GM18499 (cell line): ENCODE measurements around the gene MED10.
"Not testable (repeated sequence)": the region's sequence is repeated elsewhere in the genome, so short reads cannot be mapped to it uniquely, and the experiment has no call there.

ENCODE experiments used
- ATAC-seq: cut with Tn5 transposase; IDR thresholded peaks from one replicate; pipeline ENCODE4 v1.9.1; 2021; ENCODE audit warnings: moderate number of reproducible peaks; ENCODE audit not compliant: insufficient read depth, unreplicated experiment

MED10 gene

GRCh38 chr5:6376974-6377520, 1.3 kb downstream of the MED10 start:
- ATAC-seq: no peak

DNA sequence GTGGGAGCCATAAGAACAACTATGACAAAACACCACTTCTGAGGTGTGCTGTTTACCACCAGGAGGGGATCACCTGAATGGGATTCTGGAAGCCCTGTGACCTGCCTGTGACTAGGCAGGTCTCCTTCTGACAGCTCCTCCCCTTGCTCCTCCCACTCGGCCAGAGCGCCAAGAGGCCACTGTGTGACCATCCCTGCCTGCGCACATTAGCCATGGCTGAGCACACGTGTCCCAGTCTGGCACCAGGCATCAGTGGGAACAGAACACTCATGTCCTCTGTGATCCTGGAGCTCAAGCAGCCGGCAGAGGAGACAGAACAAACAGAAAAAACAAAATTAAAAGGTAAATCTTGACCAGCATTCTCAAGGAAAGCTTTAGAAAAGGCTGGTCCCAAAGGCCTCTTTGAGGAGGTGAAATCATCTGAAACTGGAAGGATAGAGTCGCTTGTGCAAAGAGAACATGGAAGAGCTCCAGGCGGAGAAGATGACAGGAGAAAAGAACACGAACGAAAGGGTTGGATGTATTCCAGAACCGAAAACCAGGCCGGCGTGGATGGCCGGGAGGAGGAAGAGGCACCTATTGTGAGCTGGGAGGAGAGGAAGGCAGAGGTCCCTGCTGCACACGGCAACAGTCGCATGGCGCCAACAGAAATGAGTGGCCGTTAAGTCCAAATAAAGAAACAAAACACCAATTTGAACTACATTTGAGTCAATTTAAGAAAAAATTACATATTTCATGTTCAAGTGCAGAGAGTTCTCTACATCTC, 5.1 kb downstream of the MED10 start:
- no peak for ATAC-seq

GRCh38 chr5:6372251-6373080, 5.9 kb downstream of the MED10 start:
- ATAC-seq: no peak

- no peak for ATAC-seq
Observed at GRCh38 chr5:6371079-6371810, 7.1 kb downstream of the MED10 start.

GRCh38 chr5:6370580-6370979, 7.8 kb downstream of the MED10 start:
- no peak for ATAC-seq

DNA sequence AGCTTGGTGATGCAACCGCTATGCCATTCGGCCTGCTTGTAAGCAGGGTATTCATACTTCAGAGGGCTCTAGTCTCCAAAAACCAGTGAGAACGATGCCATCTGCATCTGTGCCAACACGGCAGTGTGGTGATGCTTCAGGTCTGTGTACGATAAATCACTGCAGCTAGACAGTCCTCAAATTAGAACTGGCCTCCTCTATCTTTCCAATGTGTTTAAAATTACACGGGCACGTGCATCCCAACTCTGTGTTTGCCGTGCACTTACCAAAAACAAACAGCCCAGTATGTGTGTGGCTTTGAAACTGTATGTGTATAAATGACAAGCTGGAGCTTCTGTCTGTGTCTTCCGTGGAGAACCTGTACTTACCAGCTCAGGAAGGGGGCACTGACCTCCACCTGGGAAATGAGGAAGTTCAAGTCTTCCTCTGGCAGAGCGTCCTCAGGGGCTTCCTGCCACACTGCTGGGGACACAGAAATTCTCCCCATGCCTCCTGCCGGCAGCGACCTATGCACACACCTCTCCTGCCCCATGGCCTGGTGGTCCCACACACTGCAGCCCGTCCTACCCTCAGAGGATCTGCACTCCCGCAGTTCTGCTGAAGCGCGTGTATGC, 12.3 kb downstream of the MED10 start:
- ATAC-seq: no peak

GRCh38 chr5:6365142-6365976, 13.0 kb downstream of the MED10 start:
- ATAC-seq: no peak

DNA sequence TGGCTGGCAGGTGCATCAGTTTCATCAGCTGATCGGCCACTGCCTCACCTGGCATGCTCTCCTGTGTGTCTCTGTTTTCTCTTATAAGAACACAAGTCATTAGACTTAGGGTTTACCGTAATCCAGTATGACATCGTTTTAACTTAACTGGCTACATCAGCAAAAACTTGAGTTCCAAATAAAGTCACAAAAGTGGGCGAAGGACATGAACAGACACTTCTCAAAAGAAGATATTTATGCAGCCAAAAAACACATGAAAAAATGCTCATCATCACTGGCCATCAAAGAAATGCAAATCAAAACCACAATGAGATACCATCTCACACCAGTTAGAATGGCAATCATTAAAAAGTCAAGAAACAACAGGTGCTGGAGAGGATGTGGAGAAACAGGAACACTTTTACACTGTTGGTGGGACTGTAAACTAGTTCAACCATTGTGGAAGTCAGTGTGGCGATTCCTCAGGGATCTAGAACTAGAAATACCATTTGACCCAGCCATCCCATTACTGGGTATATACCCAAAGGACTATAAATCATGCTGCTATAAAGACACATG, 14.8 kb downstream of the MED10 start:
- not testable (repeated sequence) for ATAC-seq

DNA sequence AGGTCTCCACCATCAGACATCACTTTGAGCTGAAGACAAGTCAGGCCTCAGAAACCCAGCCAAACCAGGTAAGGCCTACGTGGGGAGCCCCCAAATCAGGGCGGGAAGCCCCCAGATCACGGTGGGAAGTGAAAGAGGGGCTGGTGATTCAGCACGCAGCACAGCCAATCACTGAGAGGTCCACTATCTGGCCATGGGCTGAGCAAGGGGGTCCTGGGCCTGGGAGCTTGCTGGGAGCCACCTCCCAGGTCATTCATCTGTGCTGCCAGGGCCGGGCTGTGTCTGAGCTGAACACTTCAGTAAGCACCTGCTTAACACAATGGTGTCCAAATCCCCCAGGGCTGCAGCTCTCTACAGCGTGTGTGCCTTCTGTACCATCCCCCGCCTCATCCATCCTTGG, 15.5 kb downstream of the MED10 start:
- no peak for ATAC-seq

GRCh38 chr5:6361101-6361500, 17.2 kb downstream of the MED10 start:
- ATAC-seq: no peak

DNA sequence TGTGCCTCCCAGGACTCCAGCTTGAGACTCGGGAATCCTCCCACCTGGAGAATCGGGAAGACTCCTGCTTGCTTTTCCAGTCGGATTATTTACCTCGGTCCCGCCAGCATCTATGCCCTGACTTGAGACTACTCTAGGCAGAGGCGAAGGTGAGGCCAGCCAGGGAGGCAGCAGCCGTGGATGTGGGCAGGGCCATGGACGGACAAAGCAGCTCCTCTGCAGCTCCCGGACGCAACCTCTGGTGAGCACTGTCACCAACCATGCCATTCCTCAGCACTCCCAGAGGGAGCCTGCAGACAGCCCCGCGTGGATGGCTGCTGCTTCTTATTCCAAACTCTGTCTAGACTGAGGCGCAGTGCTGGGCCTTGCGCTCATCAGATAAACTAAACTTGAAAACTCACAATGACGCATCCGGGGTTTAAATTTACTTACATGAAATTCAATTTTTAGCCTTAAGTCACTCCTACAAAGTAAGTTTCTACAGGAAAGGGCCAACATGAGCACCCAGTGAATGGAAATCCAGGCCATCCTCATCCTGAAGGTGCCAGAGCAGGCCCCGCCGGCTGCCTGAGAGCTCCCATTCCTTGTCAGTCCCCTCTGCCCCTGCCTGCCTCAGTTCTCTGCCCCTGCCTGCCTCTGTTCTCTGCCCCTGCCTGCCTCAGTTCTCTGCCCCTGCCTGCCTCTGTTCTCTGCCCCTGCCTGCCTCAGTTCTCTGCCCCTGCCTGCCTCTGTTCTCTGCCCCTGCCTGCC, 17.8 kb downstream of the MED10 start:
- no peak for ATAC-seq

DNA sequence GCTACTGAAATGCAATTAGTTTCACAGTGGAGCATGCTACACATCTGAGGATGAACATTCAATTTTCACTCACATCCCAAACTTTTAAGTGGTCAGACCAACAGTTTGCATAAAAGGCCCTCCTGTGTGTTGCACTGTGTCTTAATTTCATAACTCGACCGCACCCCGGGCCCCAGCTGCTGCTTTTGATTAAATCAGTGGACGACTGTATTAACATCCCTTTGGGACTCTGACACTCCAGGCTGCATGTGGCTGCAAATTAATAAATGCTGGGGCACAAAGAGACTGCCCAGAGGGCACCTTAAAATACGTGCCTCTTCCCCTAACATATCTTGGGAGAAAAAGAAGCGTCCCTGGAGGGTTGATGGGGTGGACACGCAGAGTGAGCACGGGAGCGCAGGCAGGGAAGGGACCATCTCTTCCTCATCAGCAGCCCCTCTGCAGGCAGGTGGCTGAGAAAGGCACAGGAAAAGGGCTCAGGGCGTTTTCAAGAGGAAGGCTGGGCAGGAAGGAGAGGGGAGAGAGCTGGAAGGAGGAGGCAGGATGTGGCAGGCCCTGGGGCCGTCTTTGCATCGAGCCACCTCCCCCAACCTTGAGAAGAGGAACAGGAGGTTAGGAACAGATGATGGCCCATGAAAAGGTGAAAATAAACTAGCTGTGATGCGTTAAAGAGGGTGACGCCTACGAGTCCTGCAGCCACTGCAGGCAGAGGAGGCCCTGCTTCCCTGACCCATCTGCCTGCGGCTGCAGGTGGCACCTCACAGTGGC, 18.6 kb downstream of the MED10 start:
- ATAC-seq: no peak

DNA sequence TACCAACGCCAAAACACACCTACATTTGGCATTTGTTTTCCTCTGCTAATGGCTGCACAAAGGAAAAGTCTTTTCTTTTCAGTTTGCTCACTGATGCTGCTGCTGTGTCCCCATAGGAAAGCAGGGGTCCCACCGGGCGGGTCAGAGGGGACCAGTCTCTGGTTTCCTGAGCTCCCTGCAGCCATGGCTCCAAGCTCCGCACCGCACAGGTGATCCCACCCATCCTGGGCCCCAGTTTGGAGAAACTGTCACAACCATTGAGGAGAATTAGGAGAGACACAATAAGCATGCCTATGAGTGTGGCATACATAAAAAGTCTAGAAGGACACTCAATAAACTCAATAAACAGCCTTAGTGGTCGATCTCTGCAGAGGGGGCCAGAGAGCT, 19.9 kb downstream of the MED10 start:
- no peak for ATAC-seq

GRCh38 chr5:6357817-6358433, 20.4 kb downstream of the MED10 start:
- not testable (repeated sequence) for ATAC-seq

GRCh38 chr5:6356578-6357164, 21.7 kb downstream of the MED10 start:
- no peak for ATAC-seq

DNA sequence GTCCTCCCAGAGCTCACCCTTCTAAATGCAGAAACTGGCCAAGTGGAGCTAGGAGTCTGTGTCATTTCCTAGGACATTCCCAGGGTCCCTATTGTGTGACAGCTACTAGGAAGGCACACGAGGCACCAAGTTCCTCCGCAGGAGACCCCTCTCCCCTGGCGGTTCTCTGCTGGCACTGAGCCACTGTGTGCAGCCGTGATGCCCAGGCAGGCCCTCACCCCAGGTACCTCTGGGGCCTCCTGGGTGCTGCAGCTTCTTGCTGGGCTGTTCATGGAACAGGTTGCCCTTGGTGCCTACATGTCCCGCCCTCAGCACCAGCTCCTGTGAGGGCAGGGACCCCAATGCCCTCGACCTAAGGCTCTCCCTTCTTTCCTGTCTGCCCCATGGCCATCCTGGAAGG, 23.1 kb downstream of the MED10 start:
- ATAC-seq: no peak

DNA sequence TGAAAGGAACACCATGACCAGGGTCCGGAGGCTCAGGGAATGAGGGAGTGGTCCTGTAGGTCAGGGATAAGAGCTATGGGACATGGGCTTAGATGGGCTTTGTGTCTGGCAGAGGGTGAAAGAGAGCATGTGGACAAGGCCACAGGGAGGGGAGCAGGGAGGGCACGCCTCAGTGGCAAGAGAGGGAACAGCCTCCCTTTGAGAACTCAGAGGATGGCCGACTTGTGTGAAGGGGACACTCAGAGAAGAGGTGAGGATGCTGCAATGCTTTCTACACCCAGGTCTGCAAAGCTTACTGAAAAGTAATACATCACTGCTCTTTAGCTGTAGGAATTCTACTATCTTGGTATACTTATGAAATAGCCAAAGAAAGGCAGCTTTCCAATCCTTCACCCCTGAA, 23.5 kb downstream of the MED10 start:
- ATAC-seq: no peak
